A673 (cell line): Measurements from ENCODE around the gene IGFBP2.

Experiments
- EZH2 ChIP-seq: fragments of 200-600 bp; sonication (generic); IDR thresholded peaks from 2 replicates; pipeline ENCODE4 v1.6.1; 2017; ENCODE audit warnings: borderline replicate concordance, low read depth, mild to moderate bottlenecking, mixed read lengths, antibody characterized with exemption, low read length; ENCODE audit not compliant: poor library complexity, severe bottlenecking
- TF ChIP-seq, protein P1 (sequence below): fragments of 300-800, 200-600 bp; sonication (generic); conservative IDR thresholded peaks from 2 replicates; pipeline ENCODE4 v1.5.1; 2017; ENCODE audit warnings: low read depth, mild to moderate bottlenecking, antibody characterized with exemption, low read length, moderate library complexity, mixed read lengths

DNA sequence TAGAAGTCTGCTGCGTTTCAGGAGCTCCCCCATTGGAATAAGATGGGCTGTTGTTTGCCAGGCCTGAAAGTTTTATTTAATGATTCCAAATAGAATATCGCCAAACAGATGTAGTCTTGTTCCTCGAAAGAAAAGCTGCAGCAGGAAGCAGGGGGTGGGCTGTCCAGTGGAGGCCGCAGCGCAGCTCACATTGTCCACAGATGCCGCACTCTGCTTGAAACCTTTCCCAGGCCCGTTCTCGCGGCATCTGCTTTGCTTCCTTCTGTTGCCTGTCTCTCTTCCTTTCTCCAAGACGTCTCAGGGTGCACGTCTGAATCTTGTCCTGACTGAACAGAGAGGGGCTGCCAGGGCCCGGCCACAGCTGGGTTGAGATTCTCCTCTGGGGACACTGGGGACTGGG lies 12.4 kb upstream of the IGFBP2 start:
- TF ChIP-seq, protein P1, sequence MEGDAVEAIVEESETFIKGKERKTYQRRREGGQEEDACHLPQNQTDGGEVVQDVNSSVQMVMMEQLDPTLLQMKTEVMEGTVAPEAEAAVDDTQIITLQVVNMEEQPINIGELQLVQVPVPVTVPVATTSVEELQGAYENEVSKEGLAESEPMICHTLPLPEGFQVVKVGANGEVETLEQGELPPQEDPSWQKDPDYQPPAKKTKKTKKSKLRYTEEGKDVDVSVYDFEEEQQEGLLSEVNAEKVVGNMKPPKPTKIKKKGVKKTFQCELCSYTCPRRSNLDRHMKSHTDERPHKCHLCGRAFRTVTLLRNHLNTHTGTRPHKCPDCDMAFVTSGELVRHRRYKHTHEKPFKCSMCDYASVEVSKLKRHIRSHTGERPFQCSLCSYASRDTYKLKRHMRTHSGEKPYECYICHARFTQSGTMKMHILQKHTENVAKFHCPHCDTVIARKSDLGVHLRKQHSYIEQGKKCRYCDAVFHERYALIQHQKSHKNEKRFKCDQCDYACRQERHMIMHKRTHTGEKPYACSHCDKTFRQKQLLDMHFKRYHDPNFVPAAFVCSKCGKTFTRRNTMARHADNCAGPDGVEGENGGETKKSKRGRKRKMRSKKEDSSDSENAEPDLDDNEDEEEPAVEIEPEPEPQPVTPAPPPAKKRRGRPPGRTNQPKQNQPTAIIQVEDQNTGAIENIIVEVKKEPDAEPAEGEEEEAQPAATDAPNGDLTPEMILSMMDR = no peak
- no peak for TF ChIP-seq EZH2
